Mesendoderm (in vitro differentiated cells): ENCODE measurements around the gene TK1.
A peak's percentile ranks its signal among the peaks of the same experiment; 100 is the strongest.
"Not testable (repeated sequence)": the region's sequence is repeated elsewhere in the genome, so short reads cannot be mapped to it uniquely, and the experiment has no call there.

Source experiments
- DNase-seq: peaks from one replicate; pipeline ENCODE4 v3.0.0; 2013
- H2AK5ac ChIP-seq: 2 replicates; pipeline ENCODE4 v1.6.1; 2013; ENCODE audit warnings: low read length, inconsistent platforms
- H2BK120ac ChIP-seq: 2 replicates; pipeline ENCODE4 v1.6.1; 2013; ENCODE audit warnings: low read depth, mild to moderate bottlenecking, low read length, moderate library complexity, mixed read lengths
- H2BK15ac ChIP-seq: replicated peaks from 2 replicates; pipeline ENCODE4 v1.6.1; 2013; ENCODE audit warnings: low read depth, mild to moderate bottlenecking, moderate library complexity
- H2BK5ac ChIP-seq: 2 replicates; pipeline ENCODE4 v1.6.1; 2013; ENCODE audit warnings: low read length, inconsistent platforms
- H3K18ac ChIP-seq: 2 replicates; pipeline ENCODE4 v1.6.1; 2013; ENCODE audit warnings: mild to moderate bottlenecking, low read length, mixed read lengths
- H3K23ac ChIP-seq: one replicate; pipeline ENCODE4 v1.6.1; 2013; ENCODE audit warnings: low read length
- H3K27ac ChIP-seq: 2 replicates; pipeline ENCODE4 v1.5.1; 2013; ENCODE audit warnings: low read depth, mild to moderate bottlenecking, inconsistent platforms, low read length, moderate library complexity
- H3K27me3 ChIP-seq: 2 replicates; pipeline ENCODE4 v1.6.1; 2013; ENCODE audit warnings: low read length, control low read depth, mild to moderate bottlenecking, inconsistent platforms; ENCODE audit not compliant: insufficient read depth, poor library complexity
- H3K36me3 ChIP-seq: 2 replicates; pipeline ENCODE4 v1.6.1; 2013; ENCODE audit warnings: low read length, inconsistent platforms; ENCODE audit not compliant: control insufficient read depth, insufficient read depth
- H3K4ac ChIP-seq: one replicate; pipeline ENCODE4 v1.6.1; 2013; ENCODE audit warnings: low read depth, mild to moderate bottlenecking, low read length, moderate library complexity
- H3K4me1 ChIP-seq: 2 replicates; pipeline ENCODE4 v1.6.1; 2013; ENCODE audit warnings: low read depth, low read length, inconsistent platforms; ENCODE audit not compliant: control insufficient read depth
- H3K4me2 ChIP-seq: 2 replicates; pipeline ENCODE4 v1.6.1; 2013; ENCODE audit warnings: low read length
- H3K4me3 ChIP-seq: 2 replicates; pipeline ENCODE4 v1.5.1; 2013; ENCODE audit warnings: mild to moderate bottlenecking, low read length
- H3K56ac ChIP-seq: one replicate; pipeline ENCODE4 v1.6.1; 2013; ENCODE audit warnings: low read length
- H3K79me1 ChIP-seq: 2 replicates; pipeline ENCODE4 v1.6.1; 2013; ENCODE audit warnings: low read length, inconsistent platforms
- H3K79me2 ChIP-seq: 2 replicates; pipeline ENCODE4 v1.6.1; 2013; ENCODE audit warnings: mild to moderate bottlenecking, low read length; ENCODE audit not compliant: control insufficient read depth, insufficient read depth
- H3K9ac ChIP-seq: 2 replicates; pipeline ENCODE4 v1.6.1; 2013; ENCODE audit warnings: low read length, inconsistent platforms
- H4K5ac ChIP-seq: one replicate; pipeline ENCODE4 v1.6.1; 2013; ENCODE audit warnings: low read length
- H4K8ac ChIP-seq: one replicate; pipeline ENCODE4 v1.6.1; 2013; ENCODE audit warnings: low read depth, mild to moderate bottlenecking, control low read depth, low read length, moderate library complexity
- WGBS: extraction: QIAGEN DNeasy Blood & Tissue Kit; methylation state at CpG from one replicate; pipeline ENCODE4 v1.1.7; 2013; ENCODE audit warnings: low lambda C conversion rate, missing lambda C conversion rate; ENCODE audit not compliant: insufficient coverage; ENCODE audit errors: extremely low coverage; 5-methylcytosine and 5-hydroxymethylcytosine counted together

Gene TK1

GRCh38 chr17:78142119-78142861 is 44.6 kb downstream of the TK1 start:
- no peaks in the 10 kb centered on the region for H3K27me3 ChIP-seq
- H3K9ac ChIP-seq = no peak overlapping the region
- no CpG with 5 or more reads among the region's 16 CpGs for WGBS
- no peak overlapping the region for H2BK15ac ChIP-seq
- no peak overlapping the region for H4K8ac ChIP-seq
- no peak overlapping the region for H3K4ac ChIP-seq
- DNase-seq = peak; percentile 61
- H3K18ac ChIP-seq = no peak overlapping the region
- no peaks in the 10 kb centered on the region for H3K79me1 ChIP-seq
- no peak overlapping the region for H3K4me3 ChIP-seq
- H3K79me2 ChIP-seq = no peaks in the 10 kb centered on the region
- no peaks in the 10 kb centered on the region for H3K36me3 ChIP-seq
- no peak overlapping the region for H2BK120ac ChIP-seq
- H2BK5ac ChIP-seq = no peak overlapping the region
- H3K27ac ChIP-seq = no peak overlapping the region
- no peak overlapping the region for H3K23ac ChIP-seq
- no peak overlapping the region for H3K4me2 ChIP-seq
- no peak overlapping the region for H4K5ac ChIP-seq
- H3K56ac ChIP-seq = no peak overlapping the region
- H3K4me1 ChIP-seq = no peaks in the 10 kb centered on the region
- no peak overlapping the region for H2AK5ac ChIP-seq

GRCh38 chr17:78141437-78142118 is 45.3 kb downstream of the TK1 start:
- H3K4me2 ChIP-seq = no peak overlapping the region
- no peaks in the 10 kb centered on the region for H3K4me1 ChIP-seq
- H3K4ac ChIP-seq = no peak overlapping the region
- no peak overlapping the region for H2BK15ac ChIP-seq
- no peak overlapping the region for H2BK120ac ChIP-seq
- no peak overlapping the region for H4K5ac ChIP-seq
- H3K56ac ChIP-seq = no peak overlapping the region
- no peak overlapping the region for H3K9ac ChIP-seq
- H3K79me1 ChIP-seq = no peaks in the 10 kb centered on the region
- no CpG with 5 or more reads among the region's 20 CpGs for WGBS
- no peak overlapping the region for H4K8ac ChIP-seq
- H3K27ac ChIP-seq = no peak overlapping the region
- no peaks in the 10 kb centered on the region for H3K36me3 ChIP-seq
- H3K27me3 ChIP-seq = no peaks in the 10 kb centered on the region
- no peak overlapping the region for H2AK5ac ChIP-seq
- no peak overlapping the region for H3K18ac ChIP-seq
- H3K23ac ChIP-seq = no peak overlapping the region
- DNase-seq = no peak
- H3K4me3 ChIP-seq = no peak overlapping the region
- H3K79me2 ChIP-seq = no peaks in the 10 kb centered on the region
- H2BK5ac ChIP-seq = no peak overlapping the region

- H3K23ac ChIP-seq = no peak overlapping the region
These were observed 46.4 kb downstream of the TK1 start for GRCh38 chr17:78140169-78141051.

GRCh38 chr17:78139861-78140168 is 47.0 kb downstream of the TK1 start:
- not testable (repeated sequence) for H3K4me3 ChIP-seq, H2BK120ac ChIP-seq, H3K27ac ChIP-seq, H3K4me2 ChIP-seq, H4K5ac ChIP-seq, H3K79me1 ChIP-seq, H3K4ac ChIP-seq, H3K79me2 ChIP-seq, H3K18ac ChIP-seq, H3K23ac ChIP-seq, H3K27me3 ChIP-seq, DNase-seq, H4K8ac ChIP-seq, H2BK5ac ChIP-seq, H2AK5ac ChIP-seq, H3K36me3 ChIP-seq, H3K4me1 ChIP-seq, H2BK15ac ChIP-seq
- peak overlapping the region; percentile 78 for H3K56ac ChIP-seq
- WGBS = no CpG with 5 or more reads among the region's 12 CpGs
- H3K9ac ChIP-seq = peak overlapping the region; percentile 43

More at GRCh38 chr17:78140169-78141051, 46.4 kb downstream of the TK1 start:
- no peak overlapping the region for H2AK5ac ChIP-seq
- H3K79me2 ChIP-seq = no peaks in the 10 kb centered on the region
- H3K4me1 ChIP-seq = no peaks in the 10 kb centered on the region
- H2BK5ac ChIP-seq = no peak overlapping the region
- H3K18ac ChIP-seq = no peak overlapping the region
- H3K4me3 ChIP-seq = no peak overlapping the region
- peak overlapping the region; percentile 49 for H3K4me2 ChIP-seq
- peak; percentile 99 for DNase-seq
- no peaks in the 10 kb centered on the region for H3K27me3 ChIP-seq
- H3K27ac ChIP-seq = no peak overlapping the region
- no peak overlapping the region for H4K5ac ChIP-seq
- peak overlapping the region; percentile 53 for H3K9ac ChIP-seq
- H3K36me3 ChIP-seq = no peaks in the 10 kb centered on the region
- peak overlapping the region; percentile 78 for H3K56ac ChIP-seq
- H3K79me1 ChIP-seq = no peaks in the 10 kb centered on the region
- H3K4ac ChIP-seq = no peak overlapping the region
- no CpG with 5 or more reads among the region's 58 CpGs for WGBS
- H4K8ac ChIP-seq = no peak overlapping the region
- no peak overlapping the region for H2BK120ac ChIP-seq
- no peak overlapping the region for H2BK15ac ChIP-seq

GRCh38 chr17:78138204-78139060 is 48.4 kb downstream of the TK1 start:
- no peak overlapping the region for H3K4me2 ChIP-seq
- WGBS = no CpG with 5 or more reads among the region's 17 CpGs
- H3K36me3 ChIP-seq = no peaks in the 10 kb centered on the region
- H2BK5ac ChIP-seq = no peak overlapping the region
- H3K4ac ChIP-seq = no peak overlapping the region
- H2BK15ac ChIP-seq = no peak overlapping the region
- no peak overlapping the region for H3K27ac ChIP-seq
- no peak overlapping the region for H3K4me3 ChIP-seq
- no peak for DNase-seq
- no peak overlapping the region for H3K9ac ChIP-seq
- H2BK120ac ChIP-seq = no peak overlapping the region
- H3K23ac ChIP-seq = no peak overlapping the region
- H3K79me2 ChIP-seq = no peaks in the 10 kb centered on the region
- H3K4me1 ChIP-seq = no peaks in the 10 kb centered on the region
- no peak overlapping the region for H3K18ac ChIP-seq
- no peaks in the 10 kb centered on the region for H3K27me3 ChIP-seq
- no peak overlapping the region for H4K8ac ChIP-seq
- H3K56ac ChIP-seq = no peak overlapping the region
- H2AK5ac ChIP-seq = no peak overlapping the region
- no peaks in the 10 kb centered on the region for H3K79me1 ChIP-seq
- H4K5ac ChIP-seq = no peak overlapping the region
